ENCODE measurements around the gene PRDM1. TPM values are rescaled to one million over a fixed set of nuclear protein-coding genes. Genes with fewer than 3 reads are reported as not detected.
"Not testable (repeated sequence)": the region's sequence is repeated elsewhere in the genome, so short reads cannot be mapped to it uniquely, and the experiment has no call there.

Gene PRDM1
- total RNA-seq, 2 experiments from 2014 or later = 112 to 115 TPM

DNA sequence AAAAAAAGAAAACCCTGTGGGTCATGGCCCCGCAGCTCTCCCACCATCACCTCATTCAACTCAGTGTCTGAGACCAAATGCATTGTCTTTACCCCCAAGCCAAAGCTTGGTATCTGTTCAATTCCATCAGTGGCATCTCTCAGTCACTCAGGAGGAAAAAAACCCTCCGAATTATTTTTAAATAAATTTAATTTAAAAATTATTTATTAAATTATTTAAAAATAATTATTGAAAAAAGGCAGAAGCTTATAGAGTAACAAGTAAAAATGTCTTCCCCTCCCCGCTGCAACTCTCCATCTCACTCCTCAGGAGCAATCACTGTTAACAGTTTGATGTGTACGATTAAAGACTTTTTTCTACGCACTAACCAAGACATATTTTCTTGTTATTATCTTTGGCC lies 50.7 kb downstream of the PRDM1 start:
- ChIA-PET CTCF (interaction anchor here (1.1 kb wide), 1 partner anchor 27 kb away, joined by 4 read pairs; no protein-coding TSS in a partner anchor), POLR2A (interaction anchor here (1.1 kb wide), 1 partner anchor 11 kb away, joined by 4 read pairs; no protein-coding TSS in a partner anchor)
- H3K9me3 Mint-ChIP-seq = no peaks in the 10 kb centered on the region
- H3K27ac Mint-ChIP-seq = no peak overlapping the region
- H3K27me3 Mint-ChIP-seq = no peaks in the 10 kb centered on the region
- no peak for DNase-seq
- H3K4me3 Mint-ChIP-seq = no peak overlapping the region
- no peaks in the 10 kb centered on the region for H3K36me3 Mint-ChIP-seq (ENCODE audit: low read depth)
- peaks cover 35% of the 10 kb centered on the region for H3K4me1 Mint-ChIP-seq

DNA sequence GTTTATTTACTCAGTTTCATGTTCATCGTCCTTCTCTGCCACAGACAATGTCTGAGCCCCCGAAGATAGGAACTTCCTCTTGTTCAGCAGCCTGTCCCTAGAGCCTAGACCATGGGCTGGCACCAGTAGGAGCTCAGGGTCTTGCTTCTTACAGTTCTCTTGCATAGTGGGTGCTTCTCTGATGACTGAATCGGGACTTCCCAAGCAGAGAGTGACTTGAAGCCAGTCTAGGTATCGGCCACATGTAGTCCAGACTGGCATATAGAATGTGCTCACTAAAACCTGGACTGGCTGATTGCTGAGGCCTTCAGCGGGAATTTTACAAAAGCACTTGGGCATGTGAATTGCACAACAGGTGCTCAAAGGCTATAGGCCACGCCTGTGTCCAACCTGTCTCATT lies 52.0 kb downstream of the PRDM1 start:
- peaks cover 48% of the 10 kb centered on the region for H3K4me1 Mint-ChIP-seq
- H3K4me3 Mint-ChIP-seq = no peak overlapping the region
- ChIA-PET CTCF (interaction anchor here (0.6 kb wide), 1 partner anchor 237 kb away, joined by 5 read pairs; no protein-coding TSS in a partner anchor), POLR2A (no interaction called here)
- H3K27ac Mint-ChIP-seq = no peak overlapping the region
- DNase-seq = no peak
- H3K9me3 Mint-ChIP-seq = no peaks in the 10 kb centered on the region
- no peaks in the 10 kb centered on the region for H3K36me3 Mint-ChIP-seq (ENCODE audit: low read depth)
- no peaks in the 10 kb centered on the region for H3K27me3 Mint-ChIP-seq

DNA sequence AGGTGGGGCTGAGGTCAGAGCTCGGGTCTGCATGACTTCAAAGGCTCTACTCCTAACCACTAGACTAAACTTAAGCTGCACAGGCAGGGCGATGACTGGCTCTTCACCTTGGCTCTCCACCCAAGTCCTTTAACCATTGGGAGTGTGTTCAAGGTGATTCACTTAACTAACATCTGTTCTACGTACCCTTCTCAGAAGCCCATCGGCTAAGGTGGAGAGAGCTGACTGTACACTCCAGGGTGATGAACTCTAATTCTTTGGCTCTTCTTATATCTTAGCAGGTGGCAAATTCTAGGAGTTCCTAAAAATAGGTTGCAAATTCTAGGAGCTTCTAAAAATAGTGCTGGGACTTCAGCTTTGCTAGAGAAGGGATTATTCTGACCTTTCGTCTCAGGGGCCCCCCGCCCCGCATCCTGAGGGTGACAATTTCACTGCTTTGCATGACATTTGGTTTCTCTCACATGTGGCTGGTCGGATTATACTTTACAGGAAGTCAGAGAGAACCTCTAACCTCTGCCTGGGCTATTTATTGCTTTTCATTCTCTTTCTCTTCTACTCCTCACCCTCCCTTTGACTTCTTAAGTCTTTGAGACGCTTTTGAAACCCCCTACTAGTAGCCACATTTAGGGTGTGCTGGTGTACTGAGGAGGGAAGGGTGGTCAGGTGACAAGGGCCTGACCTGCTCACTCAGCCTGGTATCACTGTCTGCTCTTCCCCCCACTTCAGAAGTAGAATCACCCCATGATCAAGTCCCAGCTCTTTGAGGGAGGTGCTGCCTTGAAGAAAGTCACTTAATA lies 55.5 kb downstream of the PRDM1 start:
- ChIA-PET CTCF (interaction anchor here (0.8 to 3.2 kb wide), 16 partner anchors 8 to 739 kb away, joined by 3 to 17 read pairs (median 4); partner anchors contain the start of gene PREP), POLR2A (interaction anchor here (0.6 to 4.6 kb wide), 26 partner anchors 9 to 160 kb away, joined by 3 to 79 read pairs (median 6); partner anchors contain the start of gene PRDM1)
- Mint-ChIP-seq H3K9me3 (no peaks in the 10 kb centered on the region), H3K36me3 (ENCODE audit: low read depth) (no peaks in the 10 kb centered on the region), H3K4me1 (peaks cover 63% of the 10 kb centered on the region), H3K4me3 (peak overlapping the region; percentile 33), H3K27me3 (no peaks in the 10 kb centered on the region), H3K27ac (peak overlapping the region; percentile 96)
- DNase-seq = peak; percentile 67

DNA sequence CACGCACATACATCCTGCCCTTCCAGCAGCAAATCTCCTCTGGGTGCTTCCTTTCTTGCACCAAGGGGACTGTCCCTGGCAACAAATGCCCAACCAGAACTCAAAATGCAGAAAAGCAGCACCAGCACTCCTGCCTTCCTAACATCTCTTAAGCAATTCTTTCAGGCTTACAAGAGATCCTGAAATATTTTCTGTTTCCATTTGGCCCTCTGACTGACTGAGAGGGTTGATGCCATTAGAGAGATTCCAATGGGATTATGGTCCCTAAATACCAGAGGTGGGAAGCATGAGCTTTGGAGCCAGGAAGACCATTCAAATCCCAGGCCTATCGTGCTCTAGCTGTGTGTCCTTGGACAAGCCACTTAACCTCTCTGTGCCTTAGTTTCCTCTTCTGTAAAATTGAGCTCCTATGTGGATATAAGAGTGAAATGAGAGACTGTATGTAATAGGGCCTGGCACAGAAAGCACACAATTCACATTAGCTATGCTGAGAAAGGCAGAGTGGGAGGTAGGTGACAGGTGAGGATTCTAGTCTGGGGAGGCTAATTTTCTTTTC lies 56.8 kb downstream of the PRDM1 start:
- no peak overlapping the region for H3K4me3 Mint-ChIP-seq
- H3K27me3 Mint-ChIP-seq = no peaks in the 10 kb centered on the region
- no peaks in the 10 kb centered on the region for H3K9me3 Mint-ChIP-seq
- no peak for DNase-seq
- H3K27ac Mint-ChIP-seq = peak overlapping the region; percentile 96
- CTCF ChIA-PET = interaction anchor here (1.5 to 3.2 kb wide), 3 partner anchors 17 to 42 kb away, joined by 3 to 17 read pairs (median 3); no protein-coding TSS in a partner anchor
- H3K36me3 Mint-ChIP-seq (ENCODE audit: low read depth) = no peaks in the 10 kb centered on the region
- POLR2A ChIA-PET = interaction anchor here (2.0 to 4.6 kb wide), 11 partner anchors 18 to 57 kb away, joined by 5 to 79 read pairs (median 26); partner anchors contain the start of gene PRDM1
- peaks cover 74% of the 10 kb centered on the region for H3K4me1 Mint-ChIP-seq

DNA sequence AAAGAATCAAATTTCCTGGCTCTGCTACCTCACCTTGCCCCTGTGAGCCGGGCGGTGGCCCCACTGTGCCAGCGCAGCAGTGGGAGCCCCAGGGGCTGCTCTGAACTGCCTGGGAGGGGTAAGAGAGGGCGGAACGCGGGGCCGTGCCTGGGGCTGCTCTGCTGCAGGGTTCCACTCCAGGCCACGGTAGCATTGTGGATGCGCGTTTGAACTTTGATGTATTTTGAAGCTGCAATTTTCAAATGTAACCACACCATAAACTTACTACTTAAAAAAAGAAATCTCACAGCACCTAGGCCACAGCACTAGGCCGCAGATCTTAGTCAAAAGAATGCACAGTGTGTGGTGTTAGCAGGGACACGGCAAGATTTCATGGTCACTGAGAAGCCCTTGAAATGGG lies 57.5 kb downstream of the PRDM1 start:
- Mint-ChIP-seq H3K4me1 (peaks cover 78% of the 10 kb centered on the region), H3K4me3 (no peak overlapping the region), H3K9me3 (no peaks in the 10 kb centered on the region), H3K27ac (no peak overlapping the region), H3K36me3 (ENCODE audit: low read depth) (no peaks in the 10 kb centered on the region), H3K27me3 (no peaks in the 10 kb centered on the region)
- DNase-seq = no peak
- CTCF ChIA-PET = interaction anchor here (1.5 to 1.6 kb wide), 2 partner anchors 16 to 41 kb away, joined by 3 read pairs; no protein-coding TSS in a partner anchor
- POLR2A ChIA-PET = interaction anchor here (1.9 to 4.6 kb wide), 8 partner anchors 17 to 46 kb away, joined by 4 to 79 read pairs (median 30); no protein-coding TSS in a partner anchor

DNA sequence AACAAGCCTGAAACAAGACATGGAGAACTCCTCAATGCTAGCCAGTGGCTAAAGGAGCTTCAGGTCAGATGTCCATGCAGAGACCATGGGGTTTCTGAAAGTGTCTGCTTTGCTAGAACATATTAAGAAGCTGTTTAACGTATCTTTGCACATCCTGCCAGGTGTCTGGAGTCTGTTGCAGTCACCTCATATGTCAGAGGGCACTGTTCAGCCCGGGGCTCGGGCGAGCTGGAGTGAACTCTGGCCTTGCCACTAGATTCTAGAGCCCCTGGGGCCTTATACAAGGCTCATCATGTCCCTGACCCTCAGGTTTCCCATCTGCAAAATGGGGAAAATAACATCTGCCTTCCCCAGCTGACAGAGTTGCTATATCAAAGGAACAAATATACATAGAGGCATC lies 59.0 kb downstream of the PRDM1 start:
- H3K4me3 Mint-ChIP-seq = no peak overlapping the region
- CTCF ChIA-PET = interaction anchor here (1.2 kb wide), 1 partner anchor 56 kb away, joined by 3 read pairs; no protein-coding TSS in a partner anchor
- no peaks in the 10 kb centered on the region for H3K9me3 Mint-ChIP-seq
- no peaks in the 10 kb centered on the region for H3K36me3 Mint-ChIP-seq (ENCODE audit: low read depth)
- DNase-seq = no peak
- peaks cover 91% of the 10 kb centered on the region for H3K4me1 Mint-ChIP-seq
- H3K27ac Mint-ChIP-seq = peak overlapping the region; percentile 2
- H3K27me3 Mint-ChIP-seq = no peaks in the 10 kb centered on the region
- POLR2A ChIA-PET = interaction anchor here (0.7 to 1.9 kb wide), 2 partner anchors 12 to 19 kb away, joined by 3 to 4 read pairs; no protein-coding TSS in a partner anchor

DNA sequence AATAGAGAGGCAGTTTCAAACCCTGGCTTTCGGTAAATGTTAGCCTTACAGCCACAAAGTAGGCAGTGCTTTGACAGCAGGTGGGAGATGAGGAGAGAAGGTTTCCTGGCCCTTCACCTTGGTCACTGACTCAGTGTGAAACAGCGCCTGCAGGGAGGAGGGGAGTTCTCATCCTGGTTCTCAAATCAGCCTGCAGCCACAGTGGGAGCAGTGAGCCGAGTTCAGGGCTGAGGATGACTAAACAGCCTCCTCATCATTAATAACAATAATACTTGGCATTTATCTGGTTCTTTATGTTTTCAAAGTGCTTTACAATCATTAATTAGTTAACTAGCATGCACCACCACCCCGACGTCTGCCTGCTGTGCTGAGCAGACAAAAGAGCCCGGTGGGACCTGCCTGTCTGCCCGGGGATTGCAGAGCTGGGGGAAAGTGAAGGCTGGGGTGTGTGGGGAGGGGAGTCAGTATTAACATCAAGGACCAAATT lies 59.6 kb downstream of the PRDM1 start:
- Mint-ChIP-seq H3K4me1 (peaks cover 84% of the 10 kb centered on the region), H3K4me3 (no peak overlapping the region), H3K9me3 (no peaks in the 10 kb centered on the region), H3K36me3 (ENCODE audit: low read depth) (no peaks in the 10 kb centered on the region), H3K27ac (peak overlapping the region; percentile 2), H3K27me3 (no peaks in the 10 kb centered on the region)
- DNase-seq = no peak
- CTCF ChIA-PET = interaction anchor here (1.1 to 1.2 kb wide), 2 partner anchors 56 to 77 kb away, joined by 3 read pairs; no protein-coding TSS in a partner anchor
- POLR2A ChIA-PET = interaction anchor here (0.7 to 2.4 kb wide), 5 partner anchors 11 to 63 kb away, joined by 3 to 14 read pairs (median 3); no protein-coding TSS in a partner anchor

DNA sequence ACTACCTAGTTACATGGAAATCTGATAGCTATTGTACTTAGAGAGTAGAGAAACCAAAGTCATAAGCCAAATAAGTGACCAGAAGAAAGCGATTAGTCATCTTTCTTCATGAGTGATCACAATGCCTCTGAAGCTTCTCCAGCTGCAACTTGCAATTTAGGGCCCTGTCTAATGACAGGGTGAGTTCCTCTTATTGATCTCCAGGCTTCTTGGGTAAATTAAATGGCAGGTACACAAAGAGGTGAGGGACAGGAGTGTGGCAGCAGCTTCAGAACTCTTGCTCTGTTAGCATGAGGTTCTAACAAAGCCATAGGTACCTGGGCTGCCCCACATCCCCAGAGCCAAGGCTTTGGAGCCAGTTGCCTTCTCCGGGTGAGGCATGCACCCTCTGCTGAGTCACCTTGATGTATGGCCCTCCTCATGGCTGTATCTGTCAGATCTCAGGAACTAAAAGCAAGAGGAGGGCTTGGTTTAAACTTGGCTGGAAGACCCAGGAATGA lies 60.8 kb downstream of the PRDM1 start:
- H3K36me3 Mint-ChIP-seq (ENCODE audit: low read depth) = peaks cover 3% of the 10 kb centered on the region
- DNase-seq = no peak
- POLR2A ChIA-PET = interaction anchor here (0.8 to 2.4 kb wide), 3 partner anchors 10 to 17 kb away, joined by 3 to 14 read pairs (median 3); no protein-coding TSS in a partner anchor
- H3K9me3 Mint-ChIP-seq = no peaks in the 10 kb centered on the region
- H3K4me1 Mint-ChIP-seq = peaks cover 77% of the 10 kb centered on the region
- no peaks in the 10 kb centered on the region for H3K27me3 Mint-ChIP-seq
- no peak overlapping the region for H3K27ac Mint-ChIP-seq
- no peak overlapping the region for H3K4me3 Mint-ChIP-seq
- CTCF ChIA-PET = interaction anchor here (1.1 kb wide), 1 partner anchor 76 kb away, joined by 3 read pairs; no protein-coding TSS in a partner anchor

DNA sequence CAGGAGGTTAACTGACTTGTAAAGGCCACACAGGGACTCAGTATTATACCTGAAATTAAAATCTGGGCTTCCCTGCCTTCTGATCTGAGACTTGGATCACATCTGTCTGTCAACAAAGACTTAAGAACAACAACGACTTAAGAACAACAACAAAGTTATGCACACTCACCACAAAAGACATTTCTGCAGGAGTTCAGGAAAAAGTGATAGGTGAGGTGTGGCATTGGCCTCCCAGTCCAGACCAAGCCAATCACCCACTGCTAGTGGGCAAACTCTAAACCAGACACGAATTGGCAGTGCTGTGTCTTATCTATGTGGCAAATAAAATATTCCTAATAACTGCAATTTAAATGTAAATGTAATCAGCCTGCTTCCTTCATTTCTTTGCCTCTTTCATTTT lies 61.3 kb downstream of the PRDM1 start:
- ChIA-PET POLR2A (interaction anchor here (2.4 kb wide), 1 partner anchor 16 kb away, joined by 14 read pairs; no protein-coding TSS in a partner anchor), CTCF (interaction anchor here (0.5 kb wide), 1 partner anchor 371 kb away, joined by 5 read pairs; no protein-coding TSS in a partner anchor)
- Mint-ChIP-seq H3K9me3 (peaks cover 5% of the 10 kb centered on the region), H3K4me1 (peaks cover 74% of the 10 kb centered on the region), H3K27me3 (no peaks in the 10 kb centered on the region), H3K36me3 (ENCODE audit: low read depth) (peaks cover 7% of the 10 kb centered on the region), H3K27ac (no peak overlapping the region), H3K4me3 (no peak overlapping the region)
- no peak for DNase-seq

DNA sequence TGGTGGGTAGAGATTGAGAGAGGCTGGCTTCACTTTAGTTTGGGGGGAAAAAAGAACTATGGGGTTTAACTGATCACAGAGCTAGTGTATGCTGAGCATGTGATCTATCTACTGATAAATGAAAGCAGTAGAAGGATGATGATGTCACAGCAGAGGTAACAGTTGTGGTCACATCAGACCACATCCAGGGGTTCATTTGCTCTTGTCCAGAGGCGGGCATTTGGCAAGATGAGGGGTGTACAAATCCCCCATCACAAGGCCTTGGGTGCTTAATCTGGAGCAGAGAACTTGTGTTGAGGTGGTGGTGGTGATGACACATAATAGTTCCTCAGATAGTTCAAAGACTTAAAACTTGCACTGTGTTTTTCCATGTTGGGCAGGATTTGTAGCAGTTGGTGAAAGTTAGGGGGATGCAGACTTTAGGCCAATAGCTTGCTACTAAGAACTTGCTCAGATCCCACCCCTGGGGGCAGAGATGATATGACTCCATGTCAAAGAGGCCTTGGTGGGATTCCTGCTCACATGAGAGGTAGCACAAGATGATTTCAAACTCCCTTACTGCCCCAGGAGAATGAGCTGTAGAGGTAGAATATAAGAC lies 63.4 kb downstream of the PRDM1 start:
- POLR2A ChIA-PET = interaction anchor here (0.8 to 2.1 kb wide), 6 partner anchors 14 to 157 kb away, joined by 3 to 12 read pairs (median 4); no protein-coding TSS in a partner anchor
- CTCF ChIA-PET = interaction anchor here (0.6 to 1.5 kb wide), 3 partner anchors 8 to 156 kb away, joined by 3 to 5 read pairs (median 4); no protein-coding TSS in a partner anchor
- Mint-ChIP-seq H3K9me3 (peaks cover 5% of the 10 kb centered on the region), H3K27me3 (no peaks in the 10 kb centered on the region), H3K27ac (peak overlapping the region; percentile 71), H3K4me1 (peaks cover 58% of the 10 kb centered on the region), H3K4me3 (no peak overlapping the region), H3K36me3 (ENCODE audit: low read depth) (peaks cover 8% of the 10 kb centered on the region)
- peak; percentile 67 for DNase-seq

DNA sequence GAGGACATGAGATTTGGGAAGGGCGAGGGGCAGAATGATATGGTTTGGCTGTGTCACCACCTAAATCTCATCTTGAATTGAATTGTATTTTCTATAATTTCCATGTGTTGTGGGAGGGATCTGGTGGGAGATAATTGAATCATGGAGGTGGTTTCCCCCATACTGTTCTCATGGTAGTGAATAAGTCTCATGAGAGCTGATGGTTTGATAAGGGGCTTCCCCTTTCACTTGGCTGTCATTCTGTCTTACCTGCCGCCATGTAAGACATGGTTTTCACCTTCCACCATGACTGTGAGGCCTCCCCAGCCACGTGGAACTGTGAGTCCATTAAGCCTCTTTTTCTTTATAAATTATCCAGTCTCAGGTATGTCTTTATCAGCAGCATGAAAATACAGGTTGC lies 66.3 kb downstream of the PRDM1 start:
- POLR2A ChIA-PET = not testable (repeated sequence)

DNA sequence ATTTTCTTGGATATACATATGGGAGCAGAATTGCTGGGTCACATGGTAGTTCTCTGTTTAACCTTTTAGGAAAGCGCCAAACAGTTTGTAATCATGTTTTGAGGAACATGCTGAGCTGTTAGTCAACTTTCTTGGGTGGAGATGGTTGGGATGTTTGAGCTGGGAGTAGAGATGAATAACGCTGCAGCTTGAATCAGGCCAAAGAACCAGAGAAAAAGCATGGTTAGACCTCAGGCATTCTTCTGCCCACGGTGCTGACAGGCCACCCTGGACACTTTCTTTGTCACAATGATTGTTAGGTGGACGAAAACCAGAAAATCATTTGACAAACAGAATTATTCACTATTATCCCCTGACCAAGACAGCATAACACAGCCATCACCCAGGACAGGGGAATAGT lies 66.8 kb downstream of the PRDM1 start:
- peaks cover 10% of the 10 kb centered on the region for H3K36me3 Mint-ChIP-seq (ENCODE audit: low read depth)
- H3K27me3 Mint-ChIP-seq = no peaks in the 10 kb centered on the region
- peaks cover 5% of the 10 kb centered on the region for H3K9me3 Mint-ChIP-seq
- H3K27ac Mint-ChIP-seq = no peak overlapping the region
- peaks cover 41% of the 10 kb centered on the region for H3K4me1 Mint-ChIP-seq
- no peak overlapping the region for H3K4me3 Mint-ChIP-seq
- ChIA-PET CTCF (no interaction called here), POLR2A (no interaction called here)
- no peak for DNase-seq

More for the DNA sequence above, 66.3 kb downstream of the PRDM1 start:
- Mint-ChIP-seq H3K4me1 (peaks cover 40% of the 10 kb centered on the region), H3K36me3 (ENCODE audit: low read depth) (peaks cover 10% of the 10 kb centered on the region)
- H3K4me3 Mint-ChIP-seq, H3K27me3 Mint-ChIP-seq, DNase-seq, H3K27ac Mint-ChIP-seq, CTCF ChIA-PET, H3K9me3 Mint-ChIP-seq: not testable (repeated sequence)
